Subcutaneous abdominal adipose tissue (tissue), 5 donors: ENCODE results near the gene BFSP1.

Source experiments
- H3K27ac ChIP-seq: one replicate; pipeline ENCODE4 v1.7.0; 2013; ENCODE audit warnings: low read depth, mild to moderate bottlenecking, inconsistent platforms, low read length, moderate library complexity
- H3K27me3 ChIP-seq, 5 donors: one replicate each; pipeline ENCODE4 v1.7.0; 2013; ENCODE audit warnings: low read length in 5 of 5, inconsistent platforms in 1 of 5; ENCODE audit not compliant: control insufficient read depth in 5 of 5, insufficient read depth in 4 of 5
- H3K36me3 ChIP-seq, 5 donors: one replicate each; pipeline ENCODE4 v1.7.0; 2013; ENCODE audit warnings: low read length in 5 of 5; ENCODE audit not compliant: control insufficient read depth in 5 of 5, insufficient read depth in 5 of 5
- H3K4me1 ChIP-seq, 5 donors: one replicate each; pipeline ENCODE4 v1.7.0; 2013; ENCODE audit warnings: low read length in 5 of 5, mild to moderate bottlenecking in 3 of 5, moderate library complexity in 1 of 5; ENCODE audit not compliant: control insufficient read depth in 5 of 5, insufficient read depth in 5 of 5
- H3K4me3 ChIP-seq, 5 donors: one replicate each; pipeline ENCODE4 v1.7.0; 2013; ENCODE audit warnings: low read length in 5 of 5, low read depth in 1 of 5
- H3K9ac ChIP-seq, 5 donors: one replicate each; pipeline ENCODE4 v1.7.0; 2013; ENCODE audit warnings: low read length in 5 of 5, mild to moderate bottlenecking in 4 of 5, moderate library complexity in 3 of 5
- H3K9me3 ChIP-seq, 5 donors: one replicate each; pipeline ENCODE4 v1.7.0; 2013; ENCODE audit warnings: low read length in 5 of 5; ENCODE audit not compliant: control insufficient read depth in 5 of 5
- donor health status: healthy.
- donor health status: healthy.
- donor health status: healthy.
- donor health status: healthy.
- donor health status: healthy.

The BFSP1 gene

GRCh38 chr20:17490501-17490900, 40.7 kb downstream of the BFSP1 start:
- no peaks in the 10 kb centered on the region for H3K9me3 ChIP-seq
- H3K4me3 ChIP-seq: no peak overlapping the region

GRCh38 chr20:17488916-17489600, 42.1 kb downstream of the BFSP1 start:
- Histone ChIP-seq H3K4me1 (no peaks in the 10 kb centered on the region), H3K27me3 (peaks cover 0 to 4% (median 0%) of the 10 kb centered on the region in 5 donors), H3K27ac (no peak overlapping the region), H3K9me3 (peaks cover 0 to 2% (median 0%) of the 10 kb centered on the region in 5 donors), H3K36me3 (no peaks in the 10 kb centered on the region), H3K9ac (no peak overlapping the region), H3K4me3 (no peak overlapping the region)

More at GRCh38 chr20:17490501-17490900, 40.7 kb downstream of the BFSP1 start:
- Histone ChIP-seq H3K27me3 (peaks cover 0 to 4% (median 0%) of the 10 kb centered on the region in 5 donors), H3K36me3 (no peaks in the 10 kb centered on the region), H3K4me1 (no peaks in the 10 kb centered on the region), H3K9ac (no peak overlapping the region), H3K27ac (no peak overlapping the region)

- H3K27me3 ChIP-seq: peaks cover 2 to 14% (median 7%) of the 10 kb centered on the region in 5 donors
- H3K9ac ChIP-seq: no peak overlapping the region
- H3K36me3 ChIP-seq: no peaks in the 10 kb centered on the region
- no peaks in the 10 kb centered on the region for H3K4me1 ChIP-seq
- H3K4me3 ChIP-seq: no peak overlapping the region
- no peak overlapping the region for H3K27ac ChIP-seq
- peaks cover 0 to 2% (median 0%) of the 10 kb centered on the region in 5 donors for H3K9me3 ChIP-seq
Observed at GRCh38 chr20:17485017-17485416, 46.2 kb downstream of the BFSP1 start.

- peaks cover 0 to 2% (median 0%) of the 10 kb centered on the region in 5 donors for H3K9me3 ChIP-seq
- H3K27me3 ChIP-seq: peaks cover 2 to 10% (median 7%) of the 10 kb centered on the region in 5 donors
- no peak overlapping the region for H3K4me3 ChIP-seq
- no peaks in the 10 kb centered on the region for H3K36me3 ChIP-seq
- no peak overlapping the region for H3K27ac ChIP-seq
- no peaks in the 10 kb centered on the region for H3K4me1 ChIP-seq
- H3K9ac ChIP-seq: no peak overlapping the region
Observed at GRCh38 chr20:17482536-17482935, 48.6 kb downstream of the BFSP1 start.

- Histone ChIP-seq H3K27me3 (peaks cover 2 to 10% (median 7%) of the 10 kb centered on the region in 5 donors), H3K4me3 (no peak overlapping the region), H3K9me3 (peaks cover 0 to 2% (median 0%) of the 10 kb centered on the region in 5 donors), H3K27ac (no peak overlapping the region), H3K36me3 (no peaks in the 10 kb centered on the region), H3K9ac (no peak overlapping the region), H3K4me1 (no peaks in the 10 kb centered on the region)
Observed at GRCh38 chr20:17481661-17482060, 49.5 kb downstream of the BFSP1 start.

- H3K27me3 ChIP-seq: peaks cover 2 to 10% (median 7%) of the 10 kb centered on the region in 5 donors
- H3K4me3 ChIP-seq: no peak overlapping the region
- no peak overlapping the region for H3K27ac ChIP-seq
- no peaks in the 10 kb centered on the region for H3K4me1 ChIP-seq
- H3K36me3 ChIP-seq: no peaks in the 10 kb centered on the region
- no peak overlapping the region for H3K9ac ChIP-seq
- peaks cover 0 to 2% (median 0%) of the 10 kb centered on the region in 5 donors for H3K9me3 ChIP-seq
Observed at GRCh38 chr20:17480696-17481095, 50.5 kb downstream of the BFSP1 start.

- H3K27ac ChIP-seq: no peak overlapping the region
Observed at GRCh38 chr20:17479063-17479657, 52.0 kb downstream of the BFSP1 start.

GRCh38 chr20:17473659-17474058, 57.5 kb downstream of the BFSP1 start:
- no peaks in the 10 kb centered on the region for H3K9me3 ChIP-seq
- no peak overlapping the region for H3K27ac ChIP-seq

More at GRCh38 chr20:17479063-17479657, 52.0 kb downstream of the BFSP1 start:
- no peaks in the 10 kb centered on the region for H3K36me3 ChIP-seq
- peaks cover 0 to 10% (median 7%) of the 10 kb centered on the region in 5 donors for H3K27me3 ChIP-seq
- H3K9ac ChIP-seq: no peak overlapping the region
- H3K4me1 ChIP-seq: no peaks in the 10 kb centered on the region
- H3K4me3 ChIP-seq: no peak overlapping the region
- no peaks in the 10 kb centered on the region for H3K9me3 ChIP-seq

GRCh38 chr20:17471606-17472187, 59.5 kb downstream of the BFSP1 start:
- no peaks in the 10 kb centered on the region for H3K9me3 ChIP-seq
- H3K4me3 ChIP-seq: no peak overlapping the region
- H3K36me3 ChIP-seq: no peaks in the 10 kb centered on the region
- no peak overlapping the region for H3K27ac ChIP-seq
- H3K9ac ChIP-seq: no peak overlapping the region
- no peaks in the 10 kb centered on the region for H3K4me1 ChIP-seq
- peaks cover 0 to 6% (median 0%) of the 10 kb centered on the region in 5 donors for H3K27me3 ChIP-seq

More at GRCh38 chr20:17473659-17474058, 57.5 kb downstream of the BFSP1 start:
- Histone ChIP-seq H3K4me1 (no peaks in the 10 kb centered on the region), H3K4me3 (no peak overlapping the region), H3K36me3 (no peaks in the 10 kb centered on the region), H3K9ac (no peak overlapping the region), H3K27me3 (no peaks in the 10 kb centered on the region)

GRCh38 chr20:17470973-17471372, 60.2 kb downstream of the BFSP1 start:
- no peak overlapping the region for H3K9ac ChIP-seq
- H3K4me3 ChIP-seq: no peak overlapping the region
- H3K36me3 ChIP-seq: no peaks in the 10 kb centered on the region
- no peak overlapping the region for H3K27ac ChIP-seq
- peaks cover 0 to 6% (median 0%) of the 10 kb centered on the region in 5 donors for H3K27me3 ChIP-seq
- no peaks in the 10 kb centered on the region for H3K4me1 ChIP-seq
- H3K9me3 ChIP-seq: no peaks in the 10 kb centered on the region
